Calu3 (cell line): ENCODE measurements around the gene FNTB. TPM values are rescaled to one million over a fixed set of nuclear protein-coding genes. Genes with fewer than 3 reads are reported as not detected.

Source experiments
- BruUV-seq: library from RNA; stranded (reverse); fragments of 400-500 nt; replicated peaks from 2 replicates; lab custom pipeline; 2021; lab: Mats Ljungman, UMichigan
- CTCF ChIA-PET: fragments of 300-600 bp; sonication (Branson Sonifier 250); formaldehyde crosslinking; loops from one replicate; lab custom pipeline; 2022; ENCODE audit warnings: antibody characterized with exemption; lab: Charles Lee
- DNase-seq: peaks from one replicate; pipeline ENCODE4 v3.0.0; 2022
- H3K27ac Mint-ChIP-seq: one replicate; pipeline ENCODE4 v1.8.0; 2022; ENCODE audit warnings: mixed read lengths; ENCODE audit not compliant: unreplicated experiment
- H3K27me3 Mint-ChIP-seq: one replicate; pipeline ENCODE4 v1.8.0; 2022; ENCODE audit warnings: mixed read lengths; ENCODE audit not compliant: unreplicated experiment
- H3K36me3 Mint-ChIP-seq: one replicate; pipeline ENCODE4 v1.8.0; 2022; ENCODE audit warnings: mild to moderate bottlenecking, moderate library complexity, mixed read lengths; ENCODE audit not compliant: insufficient read depth, unreplicated experiment
- H3K4me1 Mint-ChIP-seq: one replicate; pipeline ENCODE4 v1.8.0; 2022; ENCODE audit warnings: mild to moderate bottlenecking, low read depth, mixed read lengths; ENCODE audit not compliant: unreplicated experiment
- H3K4me3 Mint-ChIP-seq: one replicate; pipeline ENCODE4 v1.8.0; 2022; ENCODE audit warnings: mild to moderate bottlenecking, low read depth, moderate library complexity, mixed read lengths; ENCODE audit not compliant: unreplicated experiment
- H3K9me3 Mint-ChIP-seq: one replicate; pipeline ENCODE4 v1.8.0; 2022; ENCODE audit warnings: low read depth, mixed read lengths; ENCODE audit not compliant: unreplicated experiment
- intact Hi-C: fragments of 100-400 bp; cut with micrococcal nuclease; formaldehyde crosslinking; loops from one replicate; pipeline ENCODE4 v1.10.0; 2022; ENCODE audit not compliant: unreplicated experiment
- total RNA-seq: library from RNA; stranded (reverse); gene quantifications from 2 replicates; pipeline ENCODE4 v1.2.3, GENCODE V29; 2022
- TF ChIP-seq, protein P1 (sequence below): fragments of 200-600 bp; IDR thresholded peaks from one replicate; pipeline ENCODE4 v1.8.0; 2022; ENCODE audit warnings: antibody characterized with exemption; ENCODE audit not compliant: unreplicated experiment

The FNTB gene
- total RNA-seq, 1 experiment from 2014 or later, result 15.0 TPM

GRCh38 chr14:65074449-65075150 is 87.9 kb downstream of the FNTB start:
- Mint-ChIP-seq H3K4me1 (peaks cover 12% of the 10 kb centered on the region), H3K4me3 (no peak overlapping the region), H3K27ac (no peak overlapping the region), H3K36me3 (peaks cover 19% of the 10 kb centered on the region), H3K9me3 (no peaks in the 10 kb centered on the region), H3K27me3 (no peaks in the 10 kb centered on the region)
- CTCF ChIA-PET, result no interaction called here
- intact Hi-C loops, result no loop called here
- TF ChIP-seq, protein P1, sequence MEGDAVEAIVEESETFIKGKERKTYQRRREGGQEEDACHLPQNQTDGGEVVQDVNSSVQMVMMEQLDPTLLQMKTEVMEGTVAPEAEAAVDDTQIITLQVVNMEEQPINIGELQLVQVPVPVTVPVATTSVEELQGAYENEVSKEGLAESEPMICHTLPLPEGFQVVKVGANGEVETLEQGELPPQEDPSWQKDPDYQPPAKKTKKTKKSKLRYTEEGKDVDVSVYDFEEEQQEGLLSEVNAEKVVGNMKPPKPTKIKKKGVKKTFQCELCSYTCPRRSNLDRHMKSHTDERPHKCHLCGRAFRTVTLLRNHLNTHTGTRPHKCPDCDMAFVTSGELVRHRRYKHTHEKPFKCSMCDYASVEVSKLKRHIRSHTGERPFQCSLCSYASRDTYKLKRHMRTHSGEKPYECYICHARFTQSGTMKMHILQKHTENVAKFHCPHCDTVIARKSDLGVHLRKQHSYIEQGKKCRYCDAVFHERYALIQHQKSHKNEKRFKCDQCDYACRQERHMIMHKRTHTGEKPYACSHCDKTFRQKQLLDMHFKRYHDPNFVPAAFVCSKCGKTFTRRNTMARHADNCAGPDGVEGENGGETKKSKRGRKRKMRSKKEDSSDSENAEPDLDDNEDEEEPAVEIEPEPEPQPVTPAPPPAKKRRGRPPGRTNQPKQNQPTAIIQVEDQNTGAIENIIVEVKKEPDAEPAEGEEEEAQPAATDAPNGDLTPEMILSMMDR, result no peak
- BruUV-seq, result no TSS peak
- no peak for DNase-seq

DNA sequence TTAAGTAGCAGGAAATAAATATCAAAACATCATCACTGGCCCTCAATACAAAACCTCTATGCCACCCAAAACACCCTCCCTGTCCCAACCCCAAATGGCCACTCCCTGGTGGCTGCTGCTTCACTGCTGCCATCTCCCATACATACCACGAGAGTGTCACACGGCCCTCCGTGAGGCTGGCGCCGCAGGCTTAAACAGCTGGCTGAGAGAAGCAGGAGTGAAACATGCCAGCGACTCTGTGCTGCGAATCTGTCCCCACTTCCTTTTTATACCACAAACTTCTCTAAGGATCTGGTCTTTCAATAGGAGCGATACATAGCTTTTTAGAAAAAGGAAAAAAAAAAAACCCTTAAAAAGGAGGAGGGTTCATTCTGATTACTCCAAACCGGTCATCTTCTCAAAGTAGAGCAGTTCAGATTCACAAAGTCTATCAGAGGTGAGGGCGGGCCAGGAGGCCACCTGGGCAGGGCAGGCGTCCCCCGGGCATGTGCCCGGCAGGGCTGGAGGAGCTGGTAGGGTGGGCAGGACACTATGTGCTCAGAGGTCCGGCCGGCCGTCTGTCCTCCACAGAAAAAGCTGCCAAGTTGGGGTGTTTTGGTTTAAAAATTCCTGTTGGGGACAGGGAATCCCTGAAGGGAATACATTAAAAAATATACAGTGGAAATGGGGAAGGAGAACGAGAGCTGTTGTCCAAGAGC is 89.1 kb downstream of the FNTB start:
- Mint-ChIP-seq H3K27me3 (no peaks in the 10 kb centered on the region), H3K4me3 (no peak overlapping the region), H3K9me3 (no peaks in the 10 kb centered on the region), H3K36me3 (peaks cover 13% of the 10 kb centered on the region), H3K4me1 (peaks cover 12% of the 10 kb centered on the region), H3K27ac (no peak overlapping the region)
- intact Hi-C loops, result no loop called here
- TF ChIP-seq, protein P1, result no peak
- BruUV-seq, result TSS peak; percentile 65
- CTCF ChIA-PET, result interaction anchor here (0.7 kb wide), 1 partner anchor 29 kb away, joined by 4 read pairs; no protein-coding TSS in a partner anchor
- no peak for DNase-seq

- Mint-ChIP-seq H3K9me3 (no peaks in the 10 kb centered on the region), H3K4me3 (no peak overlapping the region), H3K27me3 (no peaks in the 10 kb centered on the region), H3K27ac (no peak overlapping the region), H3K4me1 (peaks cover 12% of the 10 kb centered on the region), H3K36me3 (peaks cover 16% of the 10 kb centered on the region)
- TF ChIP-seq, protein P1, result no peak
- no TSS peak for BruUV-seq
- no peak for DNase-seq
- CTCF ChIA-PET, result no interaction called here
- intact Hi-C loops, result no loop called here
These were observed 90.6 kb downstream of the FNTB start for GRCh38 chr14:65077318-65077717.

GRCh38 chr14:65079201-65079600 is 92.5 kb downstream of the FNTB start:
- Mint-ChIP-seq H3K4me1 (peaks cover 3% of the 10 kb centered on the region), H3K9me3 (no peaks in the 10 kb centered on the region), H3K27me3 (no peaks in the 10 kb centered on the region), H3K27ac (no peak overlapping the region), H3K36me3 (peaks cover 28% of the 10 kb centered on the region), H3K4me3 (no peak overlapping the region)
- CTCF ChIA-PET, result no interaction called here
- TF ChIP-seq, protein P1, result no peak
- no TSS peak for BruUV-seq
- no peak for DNase-seq
- intact Hi-C loops, result no loop called here
